ENCODE results near the gene LY6G5C.

LY6G5C gene, protein sequence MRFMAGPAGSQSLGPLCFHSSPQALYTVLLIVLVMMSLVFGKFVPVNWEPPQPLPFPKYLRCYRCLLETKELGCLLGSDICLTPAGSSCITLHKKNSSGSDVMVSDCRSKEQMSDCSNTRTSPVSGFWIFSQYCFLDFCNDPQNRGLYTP

DNA sequence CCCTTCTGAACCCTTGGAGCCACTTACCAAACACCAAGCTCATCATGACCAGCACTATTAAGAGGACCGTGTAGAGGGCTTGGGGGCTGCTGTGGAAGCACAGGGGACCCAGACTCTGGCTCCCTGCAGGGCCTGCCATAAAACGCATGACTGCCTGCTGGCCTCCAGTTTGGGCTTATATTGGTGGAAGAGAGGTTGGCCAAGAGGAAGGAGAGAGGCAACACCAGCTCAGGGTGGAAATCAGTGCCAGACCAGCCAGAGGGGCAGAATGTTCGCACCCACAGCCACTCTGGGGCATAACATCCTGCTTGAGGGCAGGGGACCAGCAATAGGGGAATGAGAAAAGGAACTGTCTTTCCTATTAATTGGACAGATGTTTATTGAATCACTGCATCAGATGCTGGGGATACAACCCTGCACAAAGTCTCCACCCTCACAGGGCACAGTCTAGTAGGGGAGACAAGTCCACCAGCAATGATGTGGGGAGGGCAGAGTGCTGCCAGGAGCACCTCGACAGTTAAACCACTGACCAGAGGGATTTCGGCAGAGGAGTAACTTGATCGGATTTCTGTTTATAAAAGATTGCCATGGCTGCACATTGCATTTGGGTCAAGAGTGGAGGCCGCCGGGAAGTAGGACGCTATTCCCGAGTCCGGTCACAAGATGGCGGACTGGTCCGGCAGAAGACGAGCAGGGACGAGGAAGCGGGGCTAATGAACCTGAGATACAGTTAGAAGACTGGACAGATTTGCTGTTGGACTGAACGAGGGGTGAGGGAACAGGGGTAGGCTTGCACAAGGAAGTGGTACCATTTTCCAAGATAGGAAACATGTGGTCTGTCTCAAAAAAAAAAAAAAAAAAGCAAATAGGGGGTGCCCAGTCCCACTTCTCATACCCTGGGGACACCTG is at the start of gene LY6G5C:
TSS of gene LY6G5C (minus strand) at position 842 of the 909 bp plus-strand sequence. CDS start at position 148, 694 bp downstream.
- DNase-seq = peak; percentile 63

DNA sequence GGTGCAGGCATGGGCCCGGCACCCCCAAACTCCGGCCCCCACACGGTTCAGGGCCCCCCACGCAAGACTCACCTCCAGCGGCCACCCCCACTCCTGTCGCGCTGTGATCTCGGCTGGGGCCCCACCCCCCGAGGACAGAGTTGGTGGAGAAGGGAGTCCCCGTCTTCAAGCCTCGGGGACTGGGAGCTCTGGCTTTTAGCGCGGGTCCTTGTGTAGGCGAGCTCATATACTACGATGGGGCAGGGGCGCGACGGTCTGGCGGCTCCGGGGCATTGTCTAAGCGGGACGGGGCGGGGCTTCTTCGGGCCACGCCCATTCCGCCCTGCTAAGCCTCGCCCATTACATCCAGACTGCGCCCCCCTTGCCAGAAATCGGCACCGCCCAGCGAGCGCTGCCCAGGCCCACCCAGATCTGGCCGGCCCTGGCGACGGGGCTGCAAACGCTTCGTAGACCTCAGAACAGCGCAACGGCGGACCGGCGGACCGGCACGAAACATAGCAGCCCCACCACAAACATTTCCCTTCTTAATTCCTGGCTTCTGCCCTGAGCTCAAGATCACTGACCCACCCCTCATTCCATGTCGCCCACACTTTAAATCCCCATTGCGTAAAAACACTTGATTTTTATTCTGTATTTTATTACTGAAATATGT is 49.2 kb upstream of the LY6G5C start:
- peak; percentile 84 for DNase-seq

DNA sequence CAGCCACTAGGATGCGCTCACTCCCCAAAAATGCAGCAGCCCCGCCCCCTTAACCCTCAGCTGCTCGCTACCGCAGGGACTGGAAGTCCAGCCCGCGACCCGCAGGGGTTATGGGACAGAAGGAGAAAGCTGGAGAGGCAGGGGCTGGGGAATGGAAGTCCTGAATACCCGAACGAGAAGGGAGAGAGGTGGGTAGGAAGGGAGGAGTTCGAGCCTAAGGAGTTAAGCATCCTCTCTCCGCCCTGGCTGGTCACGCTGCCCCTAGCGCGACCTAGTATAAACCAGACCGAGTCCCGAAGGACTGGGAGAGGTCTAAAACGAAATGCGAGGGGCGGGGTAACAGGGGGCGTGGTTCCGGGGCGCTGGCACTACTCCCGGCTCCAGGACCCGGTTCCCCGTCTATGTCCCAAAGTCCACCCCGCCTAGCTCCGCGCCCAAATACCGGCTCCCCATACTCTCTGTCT is 48.7 kb upstream of the LY6G5C start:
- peak; percentile 89 for DNase-seq

DNA sequence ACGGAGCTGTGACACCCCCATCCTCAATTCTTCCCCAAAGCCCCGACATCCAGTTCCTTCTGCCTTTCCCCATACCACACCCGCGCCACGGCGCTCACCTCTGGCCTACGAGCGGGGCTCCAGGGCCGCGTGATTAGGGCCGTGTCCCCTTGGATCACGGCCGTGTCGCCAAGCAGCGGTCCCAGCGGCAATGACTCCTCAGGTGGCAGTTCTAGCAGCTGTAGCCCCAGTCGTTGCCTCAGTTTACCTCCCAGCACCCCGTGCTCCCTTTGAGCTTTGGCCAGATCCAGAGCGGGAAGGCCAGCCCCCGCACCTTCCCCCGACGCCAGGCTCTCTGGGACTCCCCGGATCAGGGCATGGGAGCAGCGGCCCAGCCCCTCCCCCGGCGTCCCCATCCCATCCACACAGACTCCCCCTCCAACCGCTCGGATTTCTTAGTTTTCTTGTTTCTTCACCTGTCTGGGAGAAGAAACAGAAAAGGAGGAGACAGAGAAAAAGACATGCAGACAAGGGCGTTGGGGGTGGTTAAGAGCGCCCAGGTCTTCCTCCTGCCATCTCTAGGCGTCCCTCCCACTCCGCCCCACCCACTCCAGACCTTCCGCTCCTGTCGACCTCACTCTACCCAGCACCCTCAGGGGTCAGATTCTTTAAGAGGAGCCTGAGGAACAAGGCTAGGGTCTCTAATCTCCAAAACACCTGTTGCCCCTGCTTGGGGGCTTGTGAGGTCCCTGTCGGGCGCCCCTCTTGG is 48.1 kb upstream of the LY6G5C start, which contains the start of gene DDAH2:
TSS of gene DDAH2 (minus strand) at position 533 of the 748 bp plus-strand sequence. CDS start at position 395, 138 bp downstream.
- no peak for DNase-seq

DNA sequence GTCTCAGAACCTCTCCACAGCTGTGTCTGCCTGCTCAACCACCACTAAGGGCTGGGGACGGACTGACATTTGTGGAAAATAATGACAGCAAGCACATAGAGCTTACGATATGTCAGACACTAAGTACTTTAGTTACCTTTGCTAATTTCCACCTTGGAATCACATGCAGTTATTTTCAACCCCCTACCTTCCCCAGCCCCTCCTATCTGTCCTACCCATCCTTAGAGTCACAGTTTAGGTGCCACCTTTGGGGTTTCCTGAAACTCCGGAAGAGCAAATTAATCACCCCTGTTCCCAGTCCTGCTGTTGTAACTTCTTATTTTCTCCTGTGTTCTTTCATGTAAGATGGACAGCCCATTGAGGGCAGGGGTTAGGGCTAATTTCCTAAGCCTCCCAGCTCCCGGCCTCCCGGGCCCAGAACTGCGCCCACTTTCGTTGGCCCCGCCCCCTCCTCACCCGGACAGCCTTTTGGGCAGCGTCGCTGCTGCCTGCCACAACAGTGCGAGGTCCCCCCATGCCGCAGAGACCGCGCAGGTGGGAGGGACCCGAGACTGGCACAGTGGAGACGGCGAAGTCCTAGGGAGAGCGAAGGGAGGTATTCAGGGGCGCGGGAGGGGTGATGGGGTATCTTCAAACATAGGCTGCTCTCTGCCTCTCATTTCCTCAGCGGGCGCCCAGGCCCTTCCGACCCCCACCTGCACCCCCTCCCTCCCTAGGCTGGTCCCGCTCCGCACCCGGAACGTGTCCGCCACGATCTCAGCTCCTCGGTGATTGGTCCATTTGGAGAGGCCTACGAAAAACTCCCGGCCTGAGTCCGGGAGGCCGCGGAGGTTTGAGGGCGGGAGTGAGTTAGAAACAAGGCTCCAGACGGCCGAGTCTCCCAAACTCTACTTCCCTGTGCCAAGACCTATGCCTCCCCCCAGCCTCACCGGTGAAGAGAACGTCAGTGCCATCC is 47.1 kb upstream of the LY6G5C start:
- DNase-seq = no peak

DNA sequence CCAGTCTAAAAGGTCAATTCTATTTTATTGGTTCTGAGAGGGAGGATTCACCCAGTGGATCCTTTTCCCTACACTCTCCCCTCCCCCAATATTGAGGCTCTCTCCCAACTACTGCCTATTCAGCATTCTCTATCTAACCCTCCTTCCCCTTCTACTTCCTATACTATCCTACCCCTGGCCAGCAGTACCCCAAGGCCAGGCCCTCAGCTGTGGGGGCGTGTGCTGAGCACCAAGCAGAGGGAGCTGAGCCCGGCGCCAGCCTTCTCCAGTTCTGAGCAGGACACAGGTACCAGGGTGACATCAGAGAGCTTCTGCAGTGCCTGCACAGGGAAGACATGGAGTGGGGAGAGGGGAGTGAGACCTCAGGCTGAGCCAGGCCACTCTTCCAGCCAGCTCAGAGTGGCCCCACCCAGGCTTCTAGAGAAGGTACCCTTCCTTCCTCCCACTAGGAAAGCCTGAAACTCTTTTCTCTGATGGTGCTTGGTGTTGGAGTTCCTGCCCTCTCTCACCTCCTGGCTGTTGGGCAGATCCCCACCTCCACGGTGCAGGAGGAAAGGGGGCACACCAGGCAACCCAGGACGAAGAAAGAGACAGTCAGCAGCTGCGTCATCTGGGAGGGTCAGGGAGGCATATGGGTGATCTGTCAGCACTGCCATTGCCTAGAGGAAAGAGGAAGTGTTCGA is 46.3 kb upstream of the LY6G5C start:
- no peak for DNase-seq

DNA sequence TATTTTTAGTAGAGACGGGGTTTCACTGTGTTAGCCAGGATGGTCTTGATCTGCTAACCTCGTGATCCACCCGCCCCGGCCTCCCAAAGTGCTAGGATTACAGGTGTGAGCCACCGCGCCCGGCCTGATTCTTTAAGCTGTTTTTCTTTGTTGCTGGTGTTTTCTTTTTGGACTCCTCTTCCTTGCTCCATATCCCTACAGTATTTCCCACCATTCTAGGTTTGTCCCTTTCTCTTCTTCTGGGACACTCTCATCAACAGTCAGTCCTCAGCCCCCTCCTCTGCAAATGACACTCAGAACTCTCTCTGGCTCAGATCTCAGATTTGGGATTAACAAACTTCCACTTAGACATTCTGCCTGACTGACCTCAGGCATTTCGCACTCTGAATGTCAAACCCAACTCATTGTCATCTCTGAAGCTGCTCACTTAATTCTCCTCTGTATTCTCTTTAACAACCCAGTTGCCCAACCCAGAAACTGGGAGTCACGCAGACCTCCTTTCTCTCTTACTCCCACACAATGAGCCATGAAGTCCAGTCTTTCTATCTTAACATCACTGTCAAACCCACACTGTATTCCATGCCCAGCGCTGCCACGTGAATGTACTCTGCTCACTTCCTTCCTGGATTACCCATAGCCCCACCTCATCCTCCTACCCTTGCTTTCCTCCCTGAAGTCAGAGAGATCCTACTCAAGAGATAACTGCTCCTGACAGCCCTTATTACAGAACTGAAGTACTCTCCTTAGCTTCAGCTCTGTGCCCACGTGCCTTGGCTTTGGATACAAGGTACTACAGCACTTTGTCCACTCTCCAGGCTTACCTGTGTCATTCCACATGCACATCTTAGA is 44.9 kb upstream of the LY6G5C start:
- DNase-seq = no peak

DNA sequence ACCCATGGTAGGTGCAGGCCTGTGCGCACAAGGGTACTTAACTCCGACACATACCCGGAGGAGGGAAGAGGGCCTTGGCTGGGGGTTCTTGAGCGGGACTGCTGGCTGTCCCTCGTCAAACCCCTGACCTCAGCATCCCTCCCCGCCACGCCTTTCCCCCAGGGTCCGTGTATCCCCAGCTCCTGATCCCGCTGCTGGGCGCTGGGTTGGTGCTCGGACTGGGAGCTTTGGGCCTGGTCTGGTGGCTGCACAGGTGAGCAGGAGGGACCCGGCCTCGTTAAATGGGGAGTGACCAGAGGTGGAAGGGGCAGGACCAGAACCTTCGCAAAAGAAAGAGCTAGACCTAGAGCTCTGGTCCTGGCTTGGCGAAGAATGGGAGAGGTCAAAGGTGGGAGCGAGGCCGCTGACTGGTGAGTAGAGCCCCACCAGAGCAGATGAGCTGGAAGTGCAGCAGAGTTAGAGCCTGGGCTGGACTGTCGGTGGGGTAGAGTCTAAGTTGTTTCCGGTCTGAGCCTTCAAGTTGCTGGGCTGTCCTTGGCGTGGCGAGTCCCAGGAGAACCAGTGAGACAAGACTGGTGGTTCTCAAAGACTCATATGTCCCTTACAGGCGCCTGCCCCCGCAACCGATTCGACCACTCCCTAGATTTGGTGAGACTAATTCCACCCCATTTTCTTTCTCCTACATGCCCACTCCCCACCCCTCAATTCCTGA is 43.3 kb upstream of the LY6G5C start:
- DNase-seq = no peak

DNA sequence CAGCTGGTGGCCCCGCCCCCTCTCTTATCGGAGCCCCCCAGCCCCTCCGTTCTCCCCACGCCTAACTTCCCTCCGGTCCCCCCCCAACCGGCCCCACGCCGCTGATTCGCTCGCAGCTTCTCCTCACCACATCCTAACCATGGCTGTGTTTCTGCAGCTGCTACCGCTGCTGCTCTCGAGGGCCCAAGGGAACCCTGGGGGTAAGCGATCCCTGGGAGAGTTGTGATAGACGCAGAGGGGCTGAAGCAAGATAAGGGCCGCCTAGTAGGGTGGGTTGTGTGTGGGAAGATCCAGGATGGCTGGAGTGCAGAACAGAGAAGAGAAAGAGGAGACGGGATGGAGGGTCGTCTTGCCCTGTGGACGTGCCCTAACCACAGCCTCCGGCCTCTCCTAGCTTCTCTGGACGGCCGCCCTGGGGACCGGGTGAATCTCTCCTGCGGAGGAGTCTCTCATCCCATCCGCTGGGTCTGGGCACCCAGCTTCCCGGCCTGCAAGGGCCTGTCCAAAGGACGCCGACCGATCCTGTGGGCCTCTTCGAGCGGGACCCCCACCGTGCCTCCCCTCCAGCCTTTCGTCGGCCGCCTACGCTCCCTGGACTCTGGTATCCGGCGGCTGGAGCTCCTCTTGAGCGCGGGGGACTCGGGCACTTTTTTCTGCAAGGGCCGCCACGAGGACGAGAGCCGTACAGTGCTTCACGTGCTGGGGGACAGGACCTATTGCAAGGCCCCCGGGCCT is 42.5 kb upstream of the LY6G5C start, which contains the start of gene MPIG6B:
TSS of gene MPIG6B (plus strand) at position 129 of the 735 bp plus-strand sequence. CDS start at position 140, 11 bp downstream.
- no peak for DNase-seq

DNA sequence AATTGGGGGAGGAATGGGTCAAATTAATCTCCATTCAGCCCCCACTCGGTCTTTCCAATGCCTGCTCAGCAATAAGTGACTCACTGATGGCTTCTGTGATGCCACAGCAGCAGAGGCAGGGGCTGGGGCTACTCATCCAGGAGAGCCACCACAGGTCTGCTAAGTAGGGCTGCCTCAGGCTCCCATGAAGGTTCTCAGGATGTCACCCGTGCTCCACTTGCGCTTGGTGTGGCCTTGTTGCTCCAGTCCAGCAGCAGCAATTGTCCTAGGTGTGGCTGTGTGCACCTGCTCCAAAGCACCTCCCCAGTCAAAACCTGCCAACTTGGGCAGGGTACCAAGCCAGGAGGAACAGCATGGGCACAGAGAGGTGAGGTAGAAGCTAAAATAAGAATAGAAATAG is 41.3 kb upstream of the LY6G5C start:
- DNase-seq = no peak

DNA sequence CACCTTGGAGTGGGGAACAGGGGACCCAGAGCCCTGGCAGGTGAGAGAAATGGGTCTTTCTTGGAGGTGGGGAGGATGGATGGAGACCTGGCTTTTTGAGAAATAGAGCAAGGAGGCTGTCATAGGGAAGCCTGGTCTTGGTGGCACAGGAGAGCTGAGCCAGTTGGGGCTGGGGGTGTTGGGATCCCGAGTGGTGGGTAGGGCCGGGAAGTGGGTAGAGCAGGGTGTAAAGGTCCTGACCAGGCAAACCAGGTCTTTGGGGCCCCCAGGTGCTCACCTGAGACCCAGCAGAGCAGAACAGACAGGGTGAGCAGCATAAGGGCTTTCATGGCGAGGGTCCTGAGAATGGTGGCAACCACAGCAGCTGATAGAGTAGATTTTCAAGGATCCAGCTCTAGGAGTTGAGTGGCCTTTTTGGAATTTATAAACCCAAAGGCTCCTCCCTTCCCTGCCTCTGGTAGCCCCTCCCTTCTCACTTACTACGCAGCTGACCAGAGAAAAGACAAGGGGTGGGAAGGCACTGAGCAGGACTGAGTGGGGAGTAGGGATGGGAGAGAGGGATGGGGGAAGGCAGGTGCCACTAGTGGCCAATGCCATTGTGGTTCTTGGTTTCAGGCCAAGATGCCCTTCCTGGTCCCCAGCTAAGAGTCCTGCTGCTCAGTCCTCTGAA is 40.6 kb upstream of the LY6G5C start, which contains the start of gene LY6G6C:
TSS of gene LY6G6C (minus strand) at position 396 of the 670 bp plus-strand sequence. CDS start at position 329, 67 bp downstream.
- DNase-seq = no peak

DNA sequence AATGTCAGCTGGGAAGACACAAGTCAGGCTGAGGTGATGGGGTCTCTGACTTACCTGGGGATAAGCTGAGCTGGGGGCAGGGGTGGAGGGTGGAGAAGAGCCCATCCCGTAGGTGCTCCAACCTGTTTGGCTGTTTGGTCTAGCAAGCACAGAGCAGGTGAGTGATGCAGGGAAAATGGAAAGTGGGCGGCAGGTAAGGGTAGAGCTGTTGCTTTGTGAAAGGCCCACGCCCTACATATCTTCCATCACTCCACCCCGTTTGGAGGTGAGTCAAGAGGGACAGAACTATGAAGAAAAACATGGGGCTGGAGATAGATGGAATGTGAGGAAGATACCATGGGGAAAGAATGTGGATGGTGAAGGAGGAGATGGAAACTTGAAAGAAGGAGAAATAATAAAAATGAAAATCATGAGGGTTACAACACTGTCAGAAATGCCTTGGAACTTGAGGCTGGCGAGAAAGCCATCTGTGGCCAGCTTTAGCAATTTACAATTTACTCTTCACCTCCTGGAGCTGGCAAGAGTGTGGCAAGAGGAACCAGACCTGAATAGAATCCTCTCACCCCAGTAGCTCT is 39.4 kb upstream of the LY6G5C start:
- no peak for DNase-seq

DNA sequence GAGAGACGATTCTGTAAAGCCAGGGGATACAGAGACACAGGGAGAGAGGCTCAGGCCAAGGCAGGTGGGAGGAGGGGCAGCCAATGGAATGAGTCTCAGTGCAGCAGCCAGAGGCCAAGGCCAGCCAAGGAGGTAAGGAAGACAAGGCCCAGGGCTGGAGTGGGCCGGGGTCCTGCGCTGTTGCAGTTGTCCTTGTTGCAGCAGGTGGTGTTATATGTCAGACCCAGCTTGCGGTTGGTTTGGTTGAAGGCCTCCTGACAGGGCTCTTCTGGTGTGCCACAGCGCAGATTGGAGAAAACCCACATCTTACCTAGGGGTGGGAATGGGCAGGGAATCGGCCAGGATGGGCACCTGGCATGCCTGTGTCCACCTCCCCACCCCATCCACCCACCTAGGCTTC is 38.1 kb upstream of the LY6G5C start:
- DNase-seq = no peak

DNA sequence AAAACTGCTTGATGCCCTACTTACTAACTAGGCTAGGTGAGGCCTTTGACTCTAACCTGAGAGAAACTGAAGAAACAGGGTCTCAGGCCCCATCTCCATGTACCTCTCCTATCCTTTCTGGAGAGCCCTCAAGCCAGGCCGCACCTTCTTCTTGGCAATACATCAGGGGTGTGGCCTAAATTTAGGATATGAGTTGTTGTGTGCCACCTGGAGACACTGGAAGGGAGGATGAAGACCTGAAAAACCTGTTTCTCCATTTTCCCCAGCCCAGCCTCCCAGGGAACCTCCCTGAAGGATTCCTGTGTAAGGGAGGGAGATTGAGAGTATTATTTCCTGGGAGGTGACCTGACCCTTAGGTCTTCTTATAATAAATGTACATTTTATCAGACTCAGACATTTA is 37.4 kb upstream of the LY6G5C start:
- no peak for DNase-seq

DNA sequence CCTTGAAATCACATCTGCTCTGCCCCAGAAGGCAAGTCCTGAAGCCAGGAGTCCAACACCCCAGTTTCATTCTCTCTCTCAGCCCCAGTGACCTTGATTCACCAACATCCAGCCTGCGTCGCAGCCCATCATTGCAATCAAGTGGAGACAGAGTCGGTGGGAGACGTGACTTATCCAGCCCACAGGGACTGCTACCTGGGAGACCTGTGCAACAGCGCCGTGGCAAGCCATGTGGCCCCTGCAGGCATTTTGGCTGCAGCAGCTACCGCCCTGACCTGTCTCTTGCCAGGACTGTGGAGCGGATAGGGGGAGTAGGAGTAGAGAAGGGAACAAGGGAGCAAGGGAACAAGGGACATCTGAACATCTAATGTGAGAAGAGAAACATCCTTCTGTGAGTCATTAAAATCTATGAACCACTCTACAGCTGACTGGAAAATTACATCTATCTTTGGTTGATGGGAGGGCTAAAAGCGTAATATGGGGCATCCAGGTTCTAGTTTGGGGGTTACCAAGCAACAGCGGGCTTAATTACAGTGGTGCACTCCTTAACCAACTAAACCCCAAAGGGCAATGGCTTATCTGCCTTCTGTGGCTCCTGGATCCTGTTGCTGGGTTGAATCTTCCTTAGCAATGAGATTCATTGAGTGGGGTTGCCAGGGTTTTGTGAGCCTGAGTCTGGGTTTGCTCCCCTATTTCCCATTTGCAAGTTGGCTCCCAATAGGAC is 36.8 kb upstream of the LY6G5C start:
- DNase-seq = no peak
